Nephron (organoid): ENCODE data around the gene MFRP.
A peak's percentile ranks its signal among the peaks of the same experiment; 100 is the strongest.

Experiments used
- H3K27ac Mint-ChIP-seq, 3 experiments: 2 replicates each; pipeline ENCODE4 v1.8.0; 2020; ENCODE audit warnings: mixed read lengths in 3 of 3, mild to moderate bottlenecking in 2 of 3, moderate library complexity in 1 of 3
- H3K27me3 Mint-ChIP-seq: 2 replicates; pipeline ENCODE4 v1.8.0; 2021; ENCODE audit warnings: low read depth, mild to moderate bottlenecking, moderate library complexity, mixed read lengths
- H3K36me3 Mint-ChIP-seq: 2 replicates; pipeline ENCODE4 v1.8.0; 2020; ENCODE audit warnings: low read depth, mixed read lengths
- H3K4me1 Mint-ChIP-seq: 2 replicates; pipeline ENCODE4 v1.8.0; 2020; ENCODE audit warnings: mixed read lengths
- H3K4me3 Mint-ChIP-seq, 3 experiments: 2 replicates each; pipeline ENCODE4 v1.8.0; 2020; ENCODE audit warnings: mild to moderate bottlenecking in 3 of 3, mixed read lengths in 3 of 3, moderate library complexity in 2 of 3
- H3K9me3 Mint-ChIP-seq: 2 replicates; pipeline ENCODE4 v1.8.0; 2020; ENCODE audit warnings: mixed read lengths
- TF ChIP-seq, protein P1 (sequence below), 3 experiments: fragments of 200-600 bp; sonication (generic); IDR thresholded peaks; one replicate each; pipeline ENCODE4 v1.5.0; 2021; ENCODE audit warnings: antibody characterized with exemption in 3 of 3; ENCODE audit not compliant: unreplicated experiment in 3 of 3

The MFRP gene

DNA sequence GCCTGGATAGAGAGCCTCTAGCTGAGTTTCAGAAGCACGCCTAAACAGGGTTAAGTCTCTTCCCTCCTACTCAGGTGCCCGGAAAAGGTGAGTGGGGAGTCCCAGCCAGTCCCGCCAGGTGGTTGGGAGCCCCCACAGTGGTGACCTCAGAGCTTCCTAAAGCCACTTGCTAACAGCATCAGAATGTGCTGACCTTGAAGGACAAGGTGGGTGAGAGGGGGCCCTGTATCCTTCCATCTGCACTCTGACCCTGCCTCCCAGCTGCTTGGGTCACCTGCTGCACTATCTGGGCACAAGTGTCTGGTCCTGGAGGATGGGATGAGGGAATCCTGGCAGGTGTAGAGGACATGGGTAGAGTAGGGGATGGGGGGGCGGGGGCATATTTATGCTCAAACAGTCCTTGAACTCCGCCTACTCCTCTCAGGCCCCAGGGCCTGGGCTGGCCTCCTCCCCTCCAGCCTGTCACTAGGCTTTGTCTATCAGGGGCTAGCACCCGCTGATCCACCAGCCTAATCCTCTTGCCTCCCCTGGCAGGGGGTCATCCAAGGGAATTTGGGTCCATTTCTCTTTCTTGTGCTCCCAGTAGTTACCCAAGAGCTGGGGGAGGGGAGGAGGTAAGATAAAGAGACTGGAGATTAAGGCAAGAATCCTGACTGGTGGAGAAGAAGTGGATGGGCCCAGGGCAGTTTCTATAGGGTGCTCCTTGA lies 31.6 kb upstream of the MFRP start:
- Mint-ChIP-seq H3K4me3 (peak overlapping the region in 1 of 3 experiments; percentile 21), H3K27me3 (peaks cover 9% of the 10 kb centered on the region), H3K4me1 (peaks cover 50% of the 10 kb centered on the region), H3K27ac (no peak overlapping the region), H3K9me3 (no peaks in the 10 kb centered on the region), H3K36me3 (no peaks in the 10 kb centered on the region)
- TF ChIP-seq, protein P1, sequence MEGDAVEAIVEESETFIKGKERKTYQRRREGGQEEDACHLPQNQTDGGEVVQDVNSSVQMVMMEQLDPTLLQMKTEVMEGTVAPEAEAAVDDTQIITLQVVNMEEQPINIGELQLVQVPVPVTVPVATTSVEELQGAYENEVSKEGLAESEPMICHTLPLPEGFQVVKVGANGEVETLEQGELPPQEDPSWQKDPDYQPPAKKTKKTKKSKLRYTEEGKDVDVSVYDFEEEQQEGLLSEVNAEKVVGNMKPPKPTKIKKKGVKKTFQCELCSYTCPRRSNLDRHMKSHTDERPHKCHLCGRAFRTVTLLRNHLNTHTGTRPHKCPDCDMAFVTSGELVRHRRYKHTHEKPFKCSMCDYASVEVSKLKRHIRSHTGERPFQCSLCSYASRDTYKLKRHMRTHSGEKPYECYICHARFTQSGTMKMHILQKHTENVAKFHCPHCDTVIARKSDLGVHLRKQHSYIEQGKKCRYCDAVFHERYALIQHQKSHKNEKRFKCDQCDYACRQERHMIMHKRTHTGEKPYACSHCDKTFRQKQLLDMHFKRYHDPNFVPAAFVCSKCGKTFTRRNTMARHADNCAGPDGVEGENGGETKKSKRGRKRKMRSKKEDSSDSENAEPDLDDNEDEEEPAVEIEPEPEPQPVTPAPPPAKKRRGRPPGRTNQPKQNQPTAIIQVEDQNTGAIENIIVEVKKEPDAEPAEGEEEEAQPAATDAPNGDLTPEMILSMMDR (IDR thresholded peaks at IDR 0.05; ENCODE audit: unreplicated experiment in 3 of 3) = no peak

DNA sequence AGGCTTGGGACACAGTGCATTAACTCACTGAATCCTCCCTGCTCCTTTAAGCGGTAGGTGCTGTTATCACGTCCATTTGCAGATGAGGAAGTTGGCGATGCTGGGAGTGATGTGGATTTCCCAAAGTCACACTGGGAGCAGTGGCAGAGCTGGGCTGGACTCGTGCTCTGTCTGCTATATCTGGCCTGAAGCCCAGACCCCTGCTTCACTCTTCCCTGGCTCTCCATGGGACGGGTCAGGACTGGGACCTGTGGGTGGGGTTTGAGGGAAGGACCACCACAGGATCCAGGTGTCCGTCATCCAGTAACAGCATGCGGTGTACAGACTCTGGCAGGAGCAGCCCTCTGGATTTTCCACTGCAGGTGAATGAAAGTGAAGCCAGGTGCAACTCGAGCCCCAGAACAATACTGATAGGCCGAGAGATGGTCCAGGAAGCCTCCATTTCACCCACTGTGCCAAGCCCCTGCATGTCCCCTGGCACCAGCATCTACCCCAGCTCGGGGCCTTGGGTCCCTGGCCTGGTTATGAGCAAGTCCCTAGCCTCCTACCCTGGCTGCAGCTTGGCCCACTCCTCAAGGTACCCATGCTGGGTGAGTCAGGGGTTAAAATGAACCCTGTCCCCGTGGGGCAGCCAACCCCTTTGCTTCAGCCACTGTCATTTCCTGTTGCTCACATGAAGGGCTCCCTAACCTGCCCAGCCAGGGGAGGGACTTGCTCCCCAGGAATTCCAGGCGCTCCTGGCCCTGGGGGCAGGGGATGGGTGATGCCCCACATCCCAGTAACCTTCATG lies 30.8 kb upstream of the MFRP start:
- no peak overlapping the region for H3K4me3 Mint-ChIP-seq
- TF ChIP-seq, protein P1 (IDR thresholded peaks at IDR 0.05; ENCODE audit: unreplicated experiment in 3 of 3) = no peak
- peaks cover 9% of the 10 kb centered on the region for H3K27me3 Mint-ChIP-seq
- no peak overlapping the region for H3K27ac Mint-ChIP-seq
- H3K9me3 Mint-ChIP-seq = no peaks in the 10 kb centered on the region
- H3K4me1 Mint-ChIP-seq = peaks cover 50% of the 10 kb centered on the region
- H3K36me3 Mint-ChIP-seq = no peaks in the 10 kb centered on the region

DNA sequence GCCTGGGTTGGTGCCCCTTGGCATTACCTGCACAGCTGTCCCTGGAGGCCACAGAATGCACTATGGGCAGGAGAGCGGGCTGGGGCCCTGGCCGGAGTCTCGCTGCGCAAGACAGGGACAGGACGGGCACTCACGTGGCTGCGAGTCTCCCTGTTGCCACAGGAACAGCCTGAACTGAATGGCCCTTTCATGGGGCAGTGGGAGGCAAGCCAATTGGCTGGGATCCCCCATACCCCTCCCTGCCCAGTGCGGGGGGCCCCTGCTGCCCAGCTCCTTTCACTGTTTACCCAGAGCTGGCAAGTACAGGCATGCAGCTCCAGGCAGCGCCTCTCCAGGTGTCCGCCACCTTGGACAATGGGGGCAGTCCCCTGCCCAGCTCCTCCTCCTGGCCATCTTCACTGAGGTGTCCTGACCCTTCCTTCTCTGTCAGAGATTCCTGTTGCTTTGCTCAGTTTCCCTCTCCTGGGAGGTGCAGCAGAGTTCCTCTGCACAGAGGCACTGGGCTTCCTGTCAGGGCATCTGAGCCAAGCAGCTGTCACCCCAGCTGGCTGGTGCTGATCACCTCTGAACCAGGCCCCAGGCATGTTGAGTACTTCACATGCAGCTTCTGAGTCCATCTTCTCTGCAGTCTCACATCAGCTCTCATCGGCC lies 29.8 kb upstream of the MFRP start:
- Mint-ChIP-seq H3K27ac (peak overlapping the region in 1 of 3 experiments; percentile 42), H3K9me3 (no peaks in the 10 kb centered on the region), H3K36me3 (no peaks in the 10 kb centered on the region), H3K27me3 (peaks cover 14% of the 10 kb centered on the region), H3K4me1 (peaks cover 59% of the 10 kb centered on the region), H3K4me3 (peak overlapping the region in 1 of 3 experiments; percentile 57)
- TF ChIP-seq, protein P1 (IDR thresholded peaks at IDR 0.05; ENCODE audit: unreplicated experiment in 3 of 3) = no peak

GRCh38 chr11:119375337-119376196 lies 29.1 kb upstream of the MFRP start:
- TF ChIP-seq, protein P1 (IDR thresholded peaks at IDR 0.05; ENCODE audit: unreplicated experiment in 3 of 3) = no peak
- Mint-ChIP-seq H3K27me3 (peaks cover 16% of the 10 kb centered on the region), H3K4me1 (peaks cover 62% of the 10 kb centered on the region), H3K9me3 (no peaks in the 10 kb centered on the region), H3K36me3 (no peaks in the 10 kb centered on the region), H3K4me3 (no peak overlapping the region), H3K27ac (peak overlapping the region in 1 of 3 experiments; percentile 42)

DNA sequence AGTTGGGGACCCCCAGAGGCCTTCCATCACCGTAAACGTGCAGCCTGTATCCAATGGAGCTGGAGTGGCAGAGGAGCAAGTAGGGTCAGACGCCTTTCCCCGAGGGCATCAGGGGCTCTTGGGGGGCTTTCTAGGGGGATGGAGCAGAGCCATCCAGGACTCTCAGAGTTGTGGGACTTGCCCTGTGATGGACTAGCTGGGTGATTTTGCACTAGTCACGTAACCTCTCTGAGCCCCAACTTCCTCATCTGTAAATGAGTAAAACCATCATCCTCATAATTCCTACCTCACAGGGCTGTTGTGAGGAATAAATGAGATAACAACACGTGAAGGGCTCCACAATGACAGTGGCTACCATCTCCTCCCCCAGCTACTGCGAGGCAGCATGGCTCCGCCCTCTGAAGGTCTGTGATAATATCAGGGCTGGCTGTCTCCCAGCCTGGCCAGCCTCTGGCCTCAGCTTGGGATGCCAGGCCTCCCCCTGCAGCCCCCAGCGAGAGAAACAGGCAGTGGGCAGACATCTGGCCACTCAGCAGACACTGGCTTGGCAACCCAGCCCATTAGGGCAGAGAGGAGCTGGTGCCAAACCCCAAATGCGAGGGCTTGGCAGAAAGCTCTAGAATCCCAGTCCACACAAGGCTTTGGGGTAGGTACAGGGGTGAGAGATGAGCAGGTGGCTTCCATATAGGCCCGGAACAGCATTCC lies 28.3 kb upstream of the MFRP start:
- H3K27ac Mint-ChIP-seq = peak overlapping the region in 1 of 3 experiments; percentile 83
- peaks cover 15% of the 10 kb centered on the region for H3K27me3 Mint-ChIP-seq
- no peaks in the 10 kb centered on the region for H3K36me3 Mint-ChIP-seq
- TF ChIP-seq, protein P1 (IDR thresholded peaks at IDR 0.05; ENCODE audit: unreplicated experiment in 3 of 3) = no peak
- H3K4me1 Mint-ChIP-seq = peaks cover 68% of the 10 kb centered on the region
- no peak overlapping the region for H3K4me3 Mint-ChIP-seq
- no peaks in the 10 kb centered on the region for H3K9me3 Mint-ChIP-seq
